ENCODE measurements around the gene ZNF71. TPM values are rescaled to one million over a fixed set of nuclear protein-coding genes. Genes with fewer than 3 reads are reported as not detected.

ZNF71 gene
- total RNA-seq, 4 donors from 2014 or later: 11.3 to 29.9 (median 17.8) TPM

DNA sequence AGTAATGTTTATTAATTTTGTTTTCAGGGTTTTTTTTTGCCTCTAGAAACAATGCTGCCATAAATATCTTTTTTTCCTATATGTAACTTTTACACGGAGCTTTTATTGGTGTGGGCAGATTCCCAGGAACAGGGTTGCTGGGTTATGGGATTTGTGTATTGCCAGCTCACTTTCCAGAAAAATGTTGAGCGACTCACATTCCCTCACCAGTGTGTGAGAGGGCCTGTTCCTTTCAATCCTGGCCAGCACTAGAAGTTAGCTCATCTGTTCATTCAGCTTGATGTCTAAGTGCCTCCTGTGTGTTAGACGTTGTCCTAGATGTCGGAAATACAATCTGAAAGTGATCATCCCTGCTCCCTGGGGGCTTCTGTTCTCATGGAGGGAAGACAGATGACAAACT, 2.6 kb downstream of the ZNF71 start:
- no peak overlapping the region for H3K27ac ChIP-seq
- no peaks in the 10 kb centered on the region for H3K27me3 ChIP-seq
- no peak for ATAC-seq
- TF ChIP-seq POLR2AphosphoS5 (IDR thresholded peaks at IDR 0.05) (no peak), EP300 (IDR thresholded peaks at IDR 0.05) (no peak), POLR2A (IDR thresholded peaks at IDR 0.05) (no peak)
- TF ChIP-seq, protein P1, sequence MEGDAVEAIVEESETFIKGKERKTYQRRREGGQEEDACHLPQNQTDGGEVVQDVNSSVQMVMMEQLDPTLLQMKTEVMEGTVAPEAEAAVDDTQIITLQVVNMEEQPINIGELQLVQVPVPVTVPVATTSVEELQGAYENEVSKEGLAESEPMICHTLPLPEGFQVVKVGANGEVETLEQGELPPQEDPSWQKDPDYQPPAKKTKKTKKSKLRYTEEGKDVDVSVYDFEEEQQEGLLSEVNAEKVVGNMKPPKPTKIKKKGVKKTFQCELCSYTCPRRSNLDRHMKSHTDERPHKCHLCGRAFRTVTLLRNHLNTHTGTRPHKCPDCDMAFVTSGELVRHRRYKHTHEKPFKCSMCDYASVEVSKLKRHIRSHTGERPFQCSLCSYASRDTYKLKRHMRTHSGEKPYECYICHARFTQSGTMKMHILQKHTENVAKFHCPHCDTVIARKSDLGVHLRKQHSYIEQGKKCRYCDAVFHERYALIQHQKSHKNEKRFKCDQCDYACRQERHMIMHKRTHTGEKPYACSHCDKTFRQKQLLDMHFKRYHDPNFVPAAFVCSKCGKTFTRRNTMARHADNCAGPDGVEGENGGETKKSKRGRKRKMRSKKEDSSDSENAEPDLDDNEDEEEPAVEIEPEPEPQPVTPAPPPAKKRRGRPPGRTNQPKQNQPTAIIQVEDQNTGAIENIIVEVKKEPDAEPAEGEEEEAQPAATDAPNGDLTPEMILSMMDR (IDR thresholded peaks at IDR 0.05): no peak
- H3K4me1 ChIP-seq: peaks cover 0 to 32% (median 9%) of the 10 kb centered on the region in 3 donors
- H3K9me3 ChIP-seq: peaks cover 0 to 16% (median 0%) of the 10 kb centered on the region in 3 donors
- 60 to 83% methylated on average over 1 of the region's 4 CpGs for WGBS, 2 donors (ENCODE audit: low coverage in 1 of 2)
- H3K36me3 ChIP-seq: peaks cover 0 to 36% of the 10 kb centered on the region in 2 donors
- H3K4me3 ChIP-seq: no peak overlapping the region

DNA sequence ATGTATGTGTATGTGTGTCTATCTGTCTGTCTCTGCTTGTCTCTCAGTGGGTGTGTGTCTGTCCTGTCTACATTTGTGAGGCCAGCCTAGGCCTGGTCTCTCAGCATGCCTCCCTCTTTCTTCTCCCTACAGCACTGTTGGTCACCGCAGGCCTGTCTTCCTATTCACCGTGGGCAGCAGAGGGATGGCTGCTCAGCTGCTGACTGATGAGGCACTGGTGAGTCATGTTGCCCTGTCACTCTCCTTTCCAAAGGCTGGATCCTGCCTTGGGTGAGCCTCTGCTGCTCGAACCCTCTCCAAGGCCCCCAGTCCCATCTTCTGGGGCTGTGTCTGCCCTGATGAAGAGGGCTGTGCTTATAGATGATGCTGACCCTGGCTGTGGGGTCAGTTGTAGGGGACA, 6.3 kb downstream of the ZNF71 start:
- no peak for TF ChIP-seq POLR2A (IDR thresholded peaks at IDR 0.05)
- H3K36me3 ChIP-seq: peaks cover 0 to 67% of the 10 kb centered on the region in 2 donors
- H3K27ac ChIP-seq: no peak overlapping the region
- no peaks in the 10 kb centered on the region for H3K27me3 ChIP-seq
- H3K4me1 ChIP-seq: peaks cover 0 to 22% (median 3%) of the 10 kb centered on the region in 3 donors
- peaks cover 0 to 51% (median 0%) of the 10 kb centered on the region in 3 donors for H3K9me3 ChIP-seq
- no peak for ATAC-seq
- H3K4me3 ChIP-seq: no peak overlapping the region
- WGBS, 2 donors (ENCODE audit: low coverage in 1 of 2): 90% methylated on average over 2 of the region's 3 CpGs; no CpG with 5 or more reads in 1 of the 2 donors

DNA sequence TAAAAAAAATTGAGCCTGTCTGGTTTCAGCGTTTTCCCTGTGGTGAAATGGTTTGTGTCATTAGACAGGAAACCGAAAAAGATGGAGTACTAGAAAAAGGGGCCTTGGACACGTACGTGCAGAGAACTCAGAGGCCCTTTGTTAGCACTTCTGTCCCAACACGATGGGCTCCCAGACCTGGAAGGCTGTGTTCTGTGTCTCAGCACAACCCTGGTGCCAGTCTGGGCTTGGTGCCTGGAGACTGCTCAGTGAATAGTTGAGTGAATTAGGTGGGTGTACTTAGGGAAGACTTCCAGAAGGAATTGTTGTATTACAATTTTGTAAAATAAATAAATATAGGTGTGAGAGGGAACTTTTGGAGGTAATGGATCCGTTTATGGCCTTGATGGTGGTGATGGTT, 8.7 kb downstream of the ZNF71 start:
- Histone ChIP-seq H3K27ac (no peak overlapping the region), H3K27me3 (no peaks in the 10 kb centered on the region), H3K4me3 (no peak overlapping the region), H3K36me3 (peaks cover 0 to 62% of the 10 kb centered on the region in 2 donors), H3K9me3 (peaks cover 0 to 68% (median 0%) of the 10 kb centered on the region in 3 donors), H3K4me1 (peaks cover 0 to 5% (median 0%) of the 10 kb centered on the region in 3 donors)
- 82 to 91% methylated on average over 1 to 6 of the region's 6 CpGs for WGBS, 2 donors (ENCODE audit: low coverage in 1 of 2)
- no peak for ATAC-seq
- TF ChIP-seq POLR2A (IDR thresholded peaks at IDR 0.05) (no peak), POLR2AphosphoS5 (IDR thresholded peaks at IDR 0.05) (no peak), EP300 (IDR thresholded peaks at IDR 0.05) (no peak)
- TF ChIP-seq, protein P1 (IDR thresholded peaks at IDR 0.05): no peak

DNA sequence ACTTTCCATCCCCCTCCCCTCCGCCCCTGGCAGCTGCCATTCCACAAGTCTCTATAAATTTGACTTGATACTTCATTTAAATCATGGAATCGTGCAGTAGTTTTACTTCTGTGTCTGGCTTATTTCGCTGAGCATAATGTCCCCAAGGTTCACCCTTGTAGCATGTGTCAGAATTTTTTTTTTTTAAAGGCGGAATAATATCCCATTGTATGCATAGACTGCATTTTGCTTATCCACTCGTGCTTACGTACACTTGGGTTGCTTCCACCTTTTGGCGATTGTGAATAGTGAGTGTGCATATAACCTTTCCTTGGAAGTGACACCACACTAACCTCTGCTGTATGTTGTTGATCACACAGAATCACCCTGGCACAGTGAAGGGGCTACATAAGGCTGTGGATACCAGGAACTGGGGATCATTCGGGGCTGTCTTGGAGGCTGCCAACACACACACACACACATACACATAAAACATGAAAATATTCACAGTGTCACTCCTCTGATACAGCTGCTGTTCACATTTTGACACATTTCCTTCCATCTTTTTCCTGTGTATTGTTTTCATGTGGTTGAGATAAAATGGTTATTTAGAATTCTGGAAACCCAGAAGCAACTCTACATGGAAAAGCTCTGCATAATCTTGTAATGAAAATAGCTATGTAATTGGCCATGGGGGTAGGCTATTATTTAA, 13.3 kb downstream of the ZNF71 start:
- no peaks in the 10 kb centered on the region for H3K27me3 ChIP-seq
- TF ChIP-seq, protein P1 (IDR thresholded peaks at IDR 0.05): no peak
- no peak for TF ChIP-seq EP300 (IDR thresholded peaks at IDR 0.05)
- no peak for TF ChIP-seq POLR2A (IDR thresholded peaks at IDR 0.05)
- TF ChIP-seq POLR2AphosphoS5 (IDR thresholded peaks at IDR 0.05): no peak
- no peak overlapping the region for H3K4me3 ChIP-seq
- H3K36me3 ChIP-seq: peaks cover 0 to 71% of the 10 kb centered on the region in 2 donors
- peaks cover 0 to 67% (median 0%) of the 10 kb centered on the region in 3 donors for H3K9me3 ChIP-seq
- no peaks in the 10 kb centered on the region for H3K4me1 ChIP-seq
- no peak overlapping the region for H3K27ac ChIP-seq
- WGBS, 2 donors (ENCODE audit: low coverage in 1 of 2): 50 to 90% methylated on average over 2 to 8 of the region's 8 CpGs
- ATAC-seq: no peak

DNA sequence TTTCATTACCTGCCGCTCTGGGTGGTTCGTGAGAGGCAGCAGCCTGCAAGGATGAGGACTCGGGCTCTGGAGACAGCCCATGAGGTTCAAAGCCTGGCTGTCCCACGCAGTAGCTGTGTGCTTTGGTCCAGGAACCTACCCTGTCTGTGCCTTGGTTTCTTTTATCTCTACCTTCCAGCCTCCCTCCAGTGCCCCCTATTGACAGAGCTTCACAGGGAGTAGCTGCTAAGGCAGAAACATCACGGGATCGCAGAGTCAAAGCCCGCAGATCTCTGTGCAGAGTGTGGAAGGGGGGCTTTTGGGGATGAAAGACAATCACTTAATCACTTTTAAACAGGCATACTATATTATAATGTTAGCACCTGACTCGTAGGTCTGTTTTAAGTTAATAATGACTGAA, 16.2 kb downstream of the ZNF71 start:
- Histone ChIP-seq H3K27ac (no peak overlapping the region), H3K4me3 (no peak overlapping the region), H3K9me3 (peaks cover 0 to 67% (median 0%) of the 10 kb centered on the region in 3 donors), H3K36me3 (peaks cover 0 to 62% of the 10 kb centered on the region in 2 donors), H3K4me1 (no peaks in the 10 kb centered on the region), H3K27me3 (no peaks in the 10 kb centered on the region)
- no peak for ATAC-seq
- TF ChIP-seq POLR2A (IDR thresholded peaks at IDR 0.05) (no peak), EP300 (IDR thresholded peaks at IDR 0.05) (no peak), POLR2AphosphoS5 (IDR thresholded peaks at IDR 0.05) (no peak)
- TF ChIP-seq, protein P1 (IDR thresholded peaks at IDR 0.05): no peak
- 57 to 71% methylated on average over 1 to 6 of the region's 8 CpGs for WGBS, 2 donors (ENCODE audit: low coverage in 1 of 2)
